BJ (cell line): ENCODE data around the gene GALNTL6. TPM values are rescaled to one million over a fixed set of nuclear protein-coding genes. Genes with fewer than 3 reads are reported as not detected.

ENCODE experiments used
- CTCF ChIA-PET: fragments of 350-600 bp; formaldehyde crosslinking; extraction: SDS; loops from one replicate; lab custom pipeline; 2021; ENCODE audit warnings: antibody characterized with exemption, inconsistent platforms; lab: Yijun Ruan, JAX
- POLR2A ChIA-PET: fragments of 300-600 bp; sonication (Branson Sonifier 250); formaldehyde crosslinking; extraction: SDS; loops from one replicate; lab custom pipeline; 2021; ENCODE audit warnings: antibody characterized with exemption; lab: Charles Lee
- DNase-seq: peaks from one replicate; pipeline ENCODE4 v3.0.0-alpha.2; 2011; ENCODE audit warnings: low read depth
- H3K27me3 ChIP-seq: 2 replicates; pipeline ENCODE4 v1.6.0; 2011; ENCODE audit warnings: low read length; ENCODE audit not compliant: control insufficient read depth, insufficient read depth
- H3K36me3 ChIP-seq: 2 replicates; pipeline ENCODE4 v1.5.1; 2011; ENCODE audit warnings: low read length; ENCODE audit not compliant: control insufficient read depth, insufficient read depth
- H3K4me3 ChIP-seq: 2 replicates; pipeline ENCODE4 v1.5.1; 2011; ENCODE audit warnings: low read depth, mild to moderate bottlenecking, control low read depth, low read length
- polyA plus RNA-seq: library from polyadenylated mRNA; depleted of rRNA; stranded (reverse); fragments of >200 nt; gene quantifications from 2 replicates; pipeline ENCODE4 v1.2.3, GENCODE V29; 2011
- TF ChIP-seq, protein P1 (sequence below): IDR thresholded peaks from 2 replicates; pipeline ENCODE4 v1.5.1; 2011; ENCODE audit warnings: low read depth, mild to moderate bottlenecking, control low read depth, inconsistent platforms, low read length, moderate library complexity; ENCODE audit not compliant: insufficient read depth

GALNTL6 gene
- polyA plus RNA-seq, 1 experiment = 0.02 TPM

DNA sequence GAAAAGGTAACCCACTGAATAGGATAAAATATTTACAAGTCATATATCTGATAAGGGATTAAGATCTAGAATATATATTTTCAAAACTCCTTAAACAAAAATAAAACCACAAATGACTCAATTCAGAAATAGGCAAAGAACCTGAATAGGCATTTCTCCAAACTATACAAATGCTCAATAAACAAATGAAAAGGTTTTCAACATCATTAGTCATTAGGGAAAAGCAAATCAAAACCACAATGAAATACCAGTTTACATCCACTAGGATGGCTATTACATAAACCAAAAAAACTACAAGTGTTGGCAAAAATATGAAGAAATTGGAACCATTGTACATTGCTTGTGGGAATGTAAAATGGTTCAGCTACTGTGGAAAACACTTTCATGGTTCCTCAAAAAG is 1188.4 kb downstream of the GALNTL6 start:
- ChIA-PET POLR2A (no interaction called here), CTCF (no interaction called here)
- no peak for DNase-seq
- no peak overlapping the region for H3K4me3 ChIP-seq
- TF ChIP-seq, protein P1, sequence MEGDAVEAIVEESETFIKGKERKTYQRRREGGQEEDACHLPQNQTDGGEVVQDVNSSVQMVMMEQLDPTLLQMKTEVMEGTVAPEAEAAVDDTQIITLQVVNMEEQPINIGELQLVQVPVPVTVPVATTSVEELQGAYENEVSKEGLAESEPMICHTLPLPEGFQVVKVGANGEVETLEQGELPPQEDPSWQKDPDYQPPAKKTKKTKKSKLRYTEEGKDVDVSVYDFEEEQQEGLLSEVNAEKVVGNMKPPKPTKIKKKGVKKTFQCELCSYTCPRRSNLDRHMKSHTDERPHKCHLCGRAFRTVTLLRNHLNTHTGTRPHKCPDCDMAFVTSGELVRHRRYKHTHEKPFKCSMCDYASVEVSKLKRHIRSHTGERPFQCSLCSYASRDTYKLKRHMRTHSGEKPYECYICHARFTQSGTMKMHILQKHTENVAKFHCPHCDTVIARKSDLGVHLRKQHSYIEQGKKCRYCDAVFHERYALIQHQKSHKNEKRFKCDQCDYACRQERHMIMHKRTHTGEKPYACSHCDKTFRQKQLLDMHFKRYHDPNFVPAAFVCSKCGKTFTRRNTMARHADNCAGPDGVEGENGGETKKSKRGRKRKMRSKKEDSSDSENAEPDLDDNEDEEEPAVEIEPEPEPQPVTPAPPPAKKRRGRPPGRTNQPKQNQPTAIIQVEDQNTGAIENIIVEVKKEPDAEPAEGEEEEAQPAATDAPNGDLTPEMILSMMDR = no peak
- no peaks in the 10 kb centered on the region for H3K36me3 ChIP-seq
- H3K27me3 ChIP-seq = peaks cover 4% of the 10 kb centered on the region

DNA sequence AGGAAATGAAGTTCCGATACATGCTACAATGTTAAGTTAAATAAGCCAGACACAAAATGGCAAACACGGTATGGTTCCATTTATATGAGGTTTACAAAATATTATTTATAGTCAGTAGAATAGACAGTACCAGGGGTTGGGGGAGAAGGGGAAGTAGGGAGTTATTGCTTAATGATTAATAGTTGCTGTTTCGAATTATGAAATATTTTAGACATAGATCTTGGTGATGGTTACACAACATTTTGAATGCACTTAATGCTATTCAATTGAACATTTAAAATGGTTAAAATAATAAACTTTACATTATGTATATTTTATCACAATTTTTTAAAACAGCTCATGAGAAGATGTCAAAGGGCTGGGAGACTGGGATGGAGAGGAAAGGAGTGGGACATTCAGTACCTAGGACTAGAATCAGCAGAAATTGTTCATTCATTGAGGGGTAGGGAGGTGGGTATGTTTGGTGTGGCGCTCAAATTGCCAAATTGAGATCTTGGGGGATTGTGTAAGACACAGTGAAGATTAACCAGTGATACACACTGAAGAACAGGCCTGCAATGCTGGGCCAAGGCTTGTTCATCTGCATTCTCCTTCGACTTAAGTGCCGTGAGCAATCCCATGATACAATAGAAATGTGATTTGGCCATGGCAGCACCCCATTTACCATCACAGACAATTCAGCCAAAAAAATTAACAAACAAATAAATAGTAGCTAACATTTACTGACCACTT is 1189.8 kb downstream of the GALNTL6 start:
- Histone ChIP-seq H3K4me3 (no peak overlapping the region), H3K36me3 (no peaks in the 10 kb centered on the region), H3K27me3 (peaks cover 4% of the 10 kb centered on the region)
- DNase-seq = no peak
- POLR2A ChIA-PET = no interaction called here
- CTCF ChIA-PET = interaction anchor here (1.0 to 1.4 kb wide), 3 partner anchors 10 to 257 kb away, joined by 4 to 7 read pairs (median 4); no protein-coding TSS in a partner anchor
- TF ChIP-seq, protein P1 = no peak

DNA sequence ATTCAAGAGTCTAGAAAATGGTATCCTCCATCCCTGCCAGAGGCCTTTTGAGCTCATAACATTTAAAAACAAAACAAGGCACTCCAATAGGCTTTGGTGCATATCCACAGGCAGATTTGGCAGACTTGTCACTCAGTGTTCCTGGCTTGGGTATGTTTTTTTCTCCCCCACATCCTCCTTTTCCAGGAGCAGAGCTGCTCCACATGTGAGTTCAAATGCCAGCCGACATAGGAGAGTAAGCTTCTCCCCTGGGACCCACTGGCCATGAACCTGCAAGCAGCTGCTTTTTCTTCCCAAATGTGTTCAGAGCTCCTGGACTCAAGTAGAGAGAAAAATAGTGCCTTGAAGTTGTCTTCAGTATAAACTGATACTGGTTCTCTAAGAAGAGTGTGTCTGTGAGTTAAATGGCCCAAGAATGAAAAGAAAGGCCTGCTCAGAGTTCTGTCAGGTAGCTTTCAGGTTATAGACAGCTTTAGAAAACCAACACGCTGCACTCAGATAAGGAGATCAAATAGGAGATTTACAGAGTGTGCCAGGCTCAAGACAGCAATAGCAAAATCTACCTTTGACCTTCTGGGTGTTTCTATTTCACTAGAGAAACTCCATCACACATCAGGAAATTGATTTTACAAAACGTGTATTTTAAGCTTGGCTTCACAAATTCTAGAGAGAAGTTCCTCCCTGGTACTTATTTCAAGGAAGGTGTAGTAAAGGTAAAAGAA is 1192.9 kb downstream of the GALNTL6 start:
- Histone ChIP-seq H3K27me3 (peaks cover 4% of the 10 kb centered on the region), H3K4me3 (no peak overlapping the region), H3K36me3 (no peaks in the 10 kb centered on the region)
- DNase-seq = no peak
- ChIA-PET CTCF (interaction anchor here (0.7 to 1.1 kb wide), 2 partner anchors 295 to 412 kb away, joined by 3 read pairs; no protein-coding TSS in a partner anchor), POLR2A (no interaction called here)
- TF ChIP-seq, protein P1 = no peak

DNA sequence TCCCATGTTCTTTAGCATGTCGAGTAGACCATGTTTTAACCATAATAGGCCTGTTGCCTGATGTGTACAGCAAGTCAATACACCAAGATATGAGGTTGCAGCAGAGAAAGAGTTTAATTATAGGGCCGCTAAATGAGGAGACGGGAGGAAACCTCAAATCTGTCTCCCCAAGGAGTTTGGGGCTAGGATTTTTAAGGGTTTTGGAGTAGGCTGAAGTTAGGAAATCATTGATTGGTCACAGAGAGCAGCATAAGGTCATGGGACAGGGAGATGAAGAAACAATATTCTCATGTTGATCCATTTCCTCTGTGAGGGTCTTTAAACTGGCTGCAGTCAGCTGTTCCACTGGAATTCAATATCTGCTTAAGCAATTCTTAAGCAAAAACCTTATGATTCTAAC is 1195.2 kb downstream of the GALNTL6 start:
- ChIA-PET CTCF (no interaction called here), POLR2A (no interaction called here)
- TF ChIP-seq, protein P1 = no peak
- Histone ChIP-seq H3K36me3 (no peaks in the 10 kb centered on the region), H3K27me3 (peaks cover 2% of the 10 kb centered on the region), H3K4me3 (no peak overlapping the region)
- no peak for DNase-seq

DNA sequence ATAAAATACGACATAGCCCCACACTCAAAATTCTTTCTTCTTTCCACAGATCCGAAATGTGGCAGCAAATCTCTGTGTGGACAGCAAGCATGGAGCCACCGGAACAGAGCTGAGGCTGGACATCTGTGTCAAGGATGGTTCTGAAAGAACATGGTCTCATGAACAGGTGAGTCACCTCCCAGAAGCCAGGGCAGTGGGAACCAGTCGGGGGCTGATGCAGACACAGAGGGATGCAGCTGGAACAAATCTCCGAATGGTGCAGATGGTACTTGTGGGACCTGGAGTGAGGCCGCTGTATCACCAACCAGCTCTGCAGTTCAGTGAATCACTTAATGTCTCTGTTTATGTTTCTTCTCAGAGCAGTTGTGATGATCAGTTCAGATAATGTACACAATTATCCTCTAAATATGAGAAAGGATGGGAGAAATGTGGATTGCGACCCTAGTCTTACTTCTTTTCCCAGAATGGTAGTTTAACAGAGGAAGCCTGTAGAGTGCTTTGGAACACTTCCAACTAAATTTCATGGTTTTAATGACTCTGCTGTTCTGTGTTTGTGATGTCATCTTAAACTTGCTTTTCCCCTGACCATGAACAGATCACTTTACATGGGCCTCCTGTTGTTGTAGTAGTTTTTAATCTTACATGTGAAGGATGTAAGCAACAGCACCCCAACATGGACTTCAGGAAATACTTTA is 1196.1 kb downstream of the GALNTL6 start:
- no peak for DNase-seq
- Histone ChIP-seq H3K27me3 (peaks cover 2% of the 10 kb centered on the region; the same call in 1 of the 2 replicates), H3K4me3 (no peak overlapping the region), H3K36me3 (no peaks in the 10 kb centered on the region)
- ChIA-PET CTCF (no interaction called here), POLR2A (no interaction called here)
- TF ChIP-seq, protein P1 = no peak
